ENCODE data around the gene SUGP2.

Gene SUGP2

DNA sequence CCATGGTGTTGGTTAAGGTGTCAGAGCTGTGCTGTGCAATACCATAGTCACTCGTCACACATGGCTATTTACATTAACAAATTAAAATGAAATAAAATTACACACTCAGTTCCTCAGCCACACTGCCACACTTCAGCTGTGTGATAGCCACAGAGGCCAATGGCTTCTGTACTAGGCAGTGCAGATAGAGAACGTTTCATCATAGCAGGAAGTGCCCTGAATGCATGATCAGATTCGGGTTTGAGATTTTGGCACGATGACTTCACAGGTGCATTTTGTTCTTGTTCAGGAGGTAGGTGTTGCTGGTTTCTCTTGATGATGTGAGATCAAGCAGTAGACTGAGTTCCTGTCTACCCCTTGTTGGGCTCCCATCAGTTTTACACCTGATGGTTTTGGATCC, 6.6 kb upstream of the SUGP2 start:
- no peak overlapping the region for H3K9ac ChIP-seq (ENCODE audit: low read depth, low read length)
- peaks cover 51% of the 10 kb centered on the region for H4K20me1 ChIP-seq (ENCODE audit: insufficient read depth, low read length)

DNA sequence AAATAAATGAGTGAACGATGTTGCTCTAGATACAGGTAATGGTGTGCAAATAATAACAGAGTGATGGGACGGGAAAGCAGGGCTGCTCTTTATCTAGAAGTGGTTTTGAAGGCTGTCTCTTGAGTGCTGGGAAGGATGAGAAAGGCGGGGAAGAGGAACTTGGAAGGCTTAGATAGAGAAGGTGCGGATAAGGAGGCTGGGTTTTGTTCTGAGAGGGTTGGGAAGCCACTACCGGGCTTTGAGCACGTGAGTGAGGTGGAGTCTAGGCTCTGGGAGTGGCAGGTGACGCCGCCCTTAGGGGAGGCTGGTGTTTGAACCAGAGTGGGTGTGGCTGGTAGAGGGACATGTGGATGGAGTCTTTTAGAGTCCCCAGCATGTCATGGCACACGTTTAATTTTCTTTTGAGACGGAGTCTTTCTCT, 897 bp upstream of the SUGP2 start:
- peak; percentile 69 for ATAC-seq (ENCODE audit: insufficient read depth, low read depth)
- Histone ChIP-seq H3K36me3 (ENCODE audit: insufficient read depth, low read length) (peaks cover 57% of the 10 kb centered on the region), H4K20me1 (ENCODE audit: insufficient read depth, low read length) (peaks cover 41% of the 10 kb centered on the region)

More for the DNA sequence above, 6.6 kb upstream of the SUGP2 start:
- H3K27ac ChIP-seq (ENCODE audit: low read length), result no peak overlapping the region
- H3K4me2 ChIP-seq (ENCODE audit: insufficient read depth, low read length), result no peak overlapping the region
- TF ChIP-seq EZH2 (IDR thresholded peaks at IDR 0.05; ENCODE audit: borderline replicate concordance, low read depth, low read length, severe bottlenecking), result no peak
- TF ChIP-seq, protein P1, sequence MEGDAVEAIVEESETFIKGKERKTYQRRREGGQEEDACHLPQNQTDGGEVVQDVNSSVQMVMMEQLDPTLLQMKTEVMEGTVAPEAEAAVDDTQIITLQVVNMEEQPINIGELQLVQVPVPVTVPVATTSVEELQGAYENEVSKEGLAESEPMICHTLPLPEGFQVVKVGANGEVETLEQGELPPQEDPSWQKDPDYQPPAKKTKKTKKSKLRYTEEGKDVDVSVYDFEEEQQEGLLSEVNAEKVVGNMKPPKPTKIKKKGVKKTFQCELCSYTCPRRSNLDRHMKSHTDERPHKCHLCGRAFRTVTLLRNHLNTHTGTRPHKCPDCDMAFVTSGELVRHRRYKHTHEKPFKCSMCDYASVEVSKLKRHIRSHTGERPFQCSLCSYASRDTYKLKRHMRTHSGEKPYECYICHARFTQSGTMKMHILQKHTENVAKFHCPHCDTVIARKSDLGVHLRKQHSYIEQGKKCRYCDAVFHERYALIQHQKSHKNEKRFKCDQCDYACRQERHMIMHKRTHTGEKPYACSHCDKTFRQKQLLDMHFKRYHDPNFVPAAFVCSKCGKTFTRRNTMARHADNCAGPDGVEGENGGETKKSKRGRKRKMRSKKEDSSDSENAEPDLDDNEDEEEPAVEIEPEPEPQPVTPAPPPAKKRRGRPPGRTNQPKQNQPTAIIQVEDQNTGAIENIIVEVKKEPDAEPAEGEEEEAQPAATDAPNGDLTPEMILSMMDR (IDR thresholded peaks at IDR 0.05; ENCODE audit: borderline replicate concordance, extremely low read depth, low read length, poor library complexity, severe bottlenecking), result no peak
- H3K4me3 ChIP-seq (ENCODE audit: low read depth in 1 of 2, low read length in 2 of 2), result no peak overlapping the region
- H3K4me1 ChIP-seq (ENCODE audit: insufficient read depth, low read length), result peaks cover 16% of the 10 kb centered on the region
- no peak for DNase-seq
- no peak overlapping the region for H2AFZ ChIP-seq (ENCODE audit: low read depth, low read length)
- H3K79me2 ChIP-seq (ENCODE audit: insufficient read depth, low read length), result peaks cover 88% of the 10 kb centered on the region
- H3K27me3 ChIP-seq (ENCODE audit: insufficient read depth, low read length, poor library complexity), result no peaks in the 10 kb centered on the region
- no peaks in the 10 kb centered on the region for H3K9me3 ChIP-seq (ENCODE audit: insufficient read depth, low read length, severe bottlenecking)
- peaks cover 73% of the 10 kb centered on the region for H3K36me3 ChIP-seq (ENCODE audit: insufficient read depth, low read length)
- no peak for ATAC-seq (ENCODE audit: insufficient read depth, low read depth)

DNA sequence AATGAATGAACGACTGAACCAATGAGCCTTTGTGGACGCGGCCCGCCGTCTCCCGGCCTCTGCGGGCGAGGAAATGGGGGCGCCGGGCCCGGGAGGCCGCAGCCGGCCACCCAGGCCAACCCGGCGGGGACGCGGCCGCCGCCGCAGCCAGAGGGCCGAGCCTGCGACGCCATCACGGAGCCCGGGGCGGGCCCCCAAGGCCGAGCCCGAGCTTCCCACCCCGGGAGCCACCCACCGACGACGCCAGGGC, 216 bp downstream of the SUGP2 start:
- Histone ChIP-seq H3K4me1 (ENCODE audit: insufficient read depth, low read length) (peaks cover 55% of the 10 kb centered on the region), H4K20me1 (ENCODE audit: insufficient read depth, low read length) (peaks cover 45% of the 10 kb centered on the region), H3K9me3 (ENCODE audit: insufficient read depth, low read length, severe bottlenecking) (no peaks in the 10 kb centered on the region), H3K27ac (ENCODE audit: low read length) (peak overlapping the region; percentile 98), H3K9ac (ENCODE audit: low read depth, low read length) (peak overlapping the region; percentile 91), H3K27me3 (ENCODE audit: insufficient read depth, low read length, poor library complexity) (no peaks in the 10 kb centered on the region), H2AFZ (ENCODE audit: low read depth, low read length) (peak overlapping the region; percentile 65), H3K36me3 (ENCODE audit: insufficient read depth, low read length) (peaks cover 62% of the 10 kb centered on the region), H3K4me2 (ENCODE audit: insufficient read depth, low read length) (peak overlapping the region; percentile 68), H3K79me2 (ENCODE audit: insufficient read depth, low read length) (peaks cover 88% of the 10 kb centered on the region), H3K4me3 (ENCODE audit: low read depth in 1 of 2, low read length in 2 of 2) (peak overlapping the region; percentile 86 to 88)
- DNase-seq (no peak), ATAC-seq (ENCODE audit: insufficient read depth, low read depth) (no peak)
- TF ChIP-seq, protein P1 (IDR thresholded peaks at IDR 0.05; ENCODE audit: borderline replicate concordance, extremely low read depth, low read length, poor library complexity, severe bottlenecking), result no peak
- no peak for TF ChIP-seq EZH2 (IDR thresholded peaks at IDR 0.05; ENCODE audit: borderline replicate concordance, low read depth, low read length, severe bottlenecking)

More for the DNA sequence above, 897 bp upstream of the SUGP2 start:
- peaks cover 91% of the 10 kb centered on the region for H3K79me2 ChIP-seq (ENCODE audit: insufficient read depth, low read length)
- TF ChIP-seq, protein P1 (IDR thresholded peaks at IDR 0.05; ENCODE audit: borderline replicate concordance, extremely low read depth, low read length, poor library complexity, severe bottlenecking), result no peak
- TF ChIP-seq EZH2 (IDR thresholded peaks at IDR 0.05; ENCODE audit: borderline replicate concordance, low read depth, low read length, severe bottlenecking), result no peak
- peak overlapping the region; percentile 88 for H2AFZ ChIP-seq (ENCODE audit: low read depth, low read length)
- H3K9me3 ChIP-seq (ENCODE audit: insufficient read depth, low read length, severe bottlenecking), result no peaks in the 10 kb centered on the region
- peak overlapping the region; percentile 91 for H3K9ac ChIP-seq (ENCODE audit: low read depth, low read length)
- peak overlapping the region; percentile 98 for H3K27ac ChIP-seq (ENCODE audit: low read length)
- peaks cover 50% of the 10 kb centered on the region for H3K4me1 ChIP-seq (ENCODE audit: insufficient read depth, low read length)
- H3K27me3 ChIP-seq (ENCODE audit: insufficient read depth, low read length, poor library complexity), result no peaks in the 10 kb centered on the region
- peak overlapping the region; percentile 97 for H3K4me2 ChIP-seq (ENCODE audit: insufficient read depth, low read length)
- peak overlapping the region; percentile 74 to 88 for H3K4me3 ChIP-seq (ENCODE audit: low read depth in 1 of 2, low read length in 2 of 2)
- peak; percentile 87 for DNase-seq

All from DND-41 (cell line).